Mesothelial cell of epicardium (in vitro differentiated cells): ENCODE measurements around the gene AGRN. TPM values are rescaled to one million over a fixed set of nuclear protein-coding genes. Genes with fewer than 3 reads are reported as not detected.

Experiments
- DNase-seq, 2 experiments: peaks; one replicate each; pipeline ENCODE4 v3.0.0; 2021; ENCODE audit warnings: low spot score in 2 of 2; ENCODE audit not compliant: unreplicated experiment in 2 of 2
- H3K27ac Mint-ChIP-seq: 2 replicates; pipeline ENCODE4 v1.8.0; 2021; ENCODE audit warnings: mixed read lengths
- H3K27me3 Mint-ChIP-seq: 2 replicates; pipeline ENCODE4 v1.8.0; 2021; ENCODE audit warnings: low read depth, mixed read lengths
- H3K36me3 Mint-ChIP-seq: 2 replicates; pipeline ENCODE4 v1.8.0; 2021; ENCODE audit warnings: mixed read lengths
- H3K4me1 Mint-ChIP-seq: 2 replicates; pipeline ENCODE4 v1.8.0; 2021; ENCODE audit warnings: mixed read lengths
- H3K4me3 Mint-ChIP-seq: 2 replicates; pipeline ENCODE4 v1.8.0; 2021; ENCODE audit warnings: mild to moderate bottlenecking, moderate library complexity, mixed read lengths
- H3K9me3 Mint-ChIP-seq: 2 replicates; pipeline ENCODE4 v1.8.0; 2021; ENCODE audit warnings: mixed read lengths
- total RNA-seq: library from RNA; stranded (reverse); gene quantifications from 3 replicates; pipeline ENCODE4 v1.2.1, GENCODE V29; 2021
- TF ChIP-seq, protein P1 (sequence below): fragments of 200-600 bp; sonication (generic); IDR thresholded peaks from one replicate; pipeline ENCODE4 v1.5.0; 2021; ENCODE audit warnings: antibody characterized with exemption; ENCODE audit not compliant: unreplicated experiment

AGRN gene
- total RNA-seq, 1 donor from 2014 or later, result 514 TPM

DNA sequence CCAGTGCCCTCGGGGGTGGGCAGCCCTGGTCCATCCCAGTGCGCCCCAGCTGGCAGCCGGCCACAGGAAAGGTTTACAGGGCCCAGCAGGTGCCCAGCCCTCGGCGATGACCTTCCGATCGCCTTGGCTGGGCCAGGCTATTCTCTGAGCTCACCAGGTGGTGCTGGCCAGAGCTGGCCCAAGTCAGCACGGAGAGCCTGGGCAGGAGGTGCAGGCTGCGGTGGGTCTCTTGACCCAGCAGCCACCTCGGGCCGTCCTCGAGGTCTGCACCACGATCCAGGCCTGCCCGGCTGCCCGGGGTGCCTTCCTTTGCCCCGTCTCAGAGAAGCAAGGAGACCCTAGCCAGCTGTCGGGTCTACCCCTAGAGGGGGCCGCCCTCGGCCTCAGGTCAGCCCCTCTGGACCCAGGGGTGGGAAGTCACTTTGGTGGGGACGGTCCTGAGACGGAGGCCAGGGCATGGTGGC, 38.4 kb upstream of the AGRN start:
- Mint-ChIP-seq H3K27me3 (peaks cover 17% of the 10 kb centered on the region), H3K36me3 (peaks cover 3% of the 10 kb centered on the region), H3K4me3 (no peak overlapping the region), H3K4me1 (peaks cover 3% of the 10 kb centered on the region), H3K9me3 (peaks cover 3% of the 10 kb centered on the region), H3K27ac (no peak overlapping the region)
- no peak for DNase-seq
- TF ChIP-seq, protein P1, sequence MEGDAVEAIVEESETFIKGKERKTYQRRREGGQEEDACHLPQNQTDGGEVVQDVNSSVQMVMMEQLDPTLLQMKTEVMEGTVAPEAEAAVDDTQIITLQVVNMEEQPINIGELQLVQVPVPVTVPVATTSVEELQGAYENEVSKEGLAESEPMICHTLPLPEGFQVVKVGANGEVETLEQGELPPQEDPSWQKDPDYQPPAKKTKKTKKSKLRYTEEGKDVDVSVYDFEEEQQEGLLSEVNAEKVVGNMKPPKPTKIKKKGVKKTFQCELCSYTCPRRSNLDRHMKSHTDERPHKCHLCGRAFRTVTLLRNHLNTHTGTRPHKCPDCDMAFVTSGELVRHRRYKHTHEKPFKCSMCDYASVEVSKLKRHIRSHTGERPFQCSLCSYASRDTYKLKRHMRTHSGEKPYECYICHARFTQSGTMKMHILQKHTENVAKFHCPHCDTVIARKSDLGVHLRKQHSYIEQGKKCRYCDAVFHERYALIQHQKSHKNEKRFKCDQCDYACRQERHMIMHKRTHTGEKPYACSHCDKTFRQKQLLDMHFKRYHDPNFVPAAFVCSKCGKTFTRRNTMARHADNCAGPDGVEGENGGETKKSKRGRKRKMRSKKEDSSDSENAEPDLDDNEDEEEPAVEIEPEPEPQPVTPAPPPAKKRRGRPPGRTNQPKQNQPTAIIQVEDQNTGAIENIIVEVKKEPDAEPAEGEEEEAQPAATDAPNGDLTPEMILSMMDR, result no peak

DNA sequence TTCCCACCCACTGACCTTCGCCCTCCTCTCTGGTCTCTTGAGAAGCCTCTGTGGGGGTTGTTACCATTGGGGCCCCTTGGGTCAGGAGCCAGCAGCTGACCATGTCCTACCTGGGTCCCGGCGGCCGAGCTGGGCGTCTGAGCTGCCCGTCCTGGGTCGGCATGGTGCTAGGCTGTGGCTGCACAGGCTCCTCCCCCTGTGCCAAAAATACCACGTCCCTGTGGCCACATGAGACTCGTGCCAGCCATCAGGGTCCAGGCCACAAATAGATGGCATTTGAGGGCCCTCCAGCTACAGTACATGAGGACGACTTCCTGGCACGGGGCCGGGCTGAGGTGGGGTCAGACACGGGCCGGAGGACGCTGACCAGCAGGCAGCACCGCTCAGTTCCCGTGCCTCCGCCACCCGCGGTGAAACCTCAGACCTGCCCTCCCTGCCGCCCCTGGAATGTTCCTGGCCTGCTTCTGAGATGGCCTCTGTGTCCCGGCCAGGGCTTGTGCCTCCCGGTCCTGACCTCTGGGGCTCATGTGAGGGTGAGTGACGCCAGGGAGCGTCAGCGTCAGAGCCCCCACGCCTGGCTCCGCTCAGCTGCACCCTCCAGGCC, 37.9 kb upstream of the AGRN start, which contains the start of gene PERM1:
Gene PERM1, minus strand, starts transcription at position 139 of the 604 bp plus-strand sequence. CDS start 1,064 bp downstream, outside the sequence.
- peaks cover 3% of the 10 kb centered on the region for H3K4me1 Mint-ChIP-seq
- H3K9me3 Mint-ChIP-seq, result peaks cover 3% of the 10 kb centered on the region
- peaks cover 17% of the 10 kb centered on the region for H3K27me3 Mint-ChIP-seq
- H3K4me3 Mint-ChIP-seq, result no peak within 1 kb of the TSS
- TF ChIP-seq, protein P1, result no peak
- DNase-seq, result no peak
- H3K27ac Mint-ChIP-seq, result no peak within 1 kb of the TSS
- H3K36me3 Mint-ChIP-seq, result peaks cover 3% of the 10 kb centered on the region

DNA sequence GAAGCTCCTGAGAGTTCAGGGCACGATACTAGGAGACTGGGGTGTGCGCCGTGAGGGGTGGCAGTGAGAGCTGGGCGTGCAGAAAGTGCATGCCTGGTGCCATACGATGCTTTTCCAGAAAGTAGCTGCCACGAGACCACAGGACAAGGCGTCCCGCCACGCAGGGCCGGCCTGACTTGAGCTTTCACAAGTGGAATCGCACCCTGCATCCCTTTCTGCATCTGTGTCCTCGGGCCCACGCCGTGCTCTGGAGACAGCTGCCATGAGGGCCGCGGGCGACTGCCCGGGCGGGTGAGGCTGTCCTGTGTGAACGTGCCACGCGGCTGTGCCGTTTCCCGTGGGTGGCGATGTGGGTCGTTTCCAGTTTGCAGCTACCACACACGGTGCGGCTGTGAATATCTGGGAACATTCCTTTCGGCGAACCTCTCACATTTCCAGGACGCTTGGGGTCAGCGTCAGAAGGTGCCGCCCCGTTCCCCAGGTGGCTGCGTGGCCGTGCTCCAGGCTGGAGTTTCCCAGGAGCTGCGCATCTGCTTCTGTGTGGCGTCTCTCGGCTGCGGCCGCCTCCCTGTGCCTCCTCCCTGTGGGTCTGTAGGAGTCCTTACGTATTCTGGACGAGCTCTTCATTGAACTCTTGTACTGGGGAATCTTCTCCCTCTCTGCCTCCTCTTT, 37.0 kb upstream of the AGRN start:
- peaks cover 17% of the 10 kb centered on the region for H3K27me3 Mint-ChIP-seq
- H3K4me3 Mint-ChIP-seq, result no peak overlapping the region
- peaks cover 3% of the 10 kb centered on the region for H3K9me3 Mint-ChIP-seq
- no peak for DNase-seq
- no peak overlapping the region for H3K27ac Mint-ChIP-seq
- TF ChIP-seq, protein P1, result no peak
- peaks cover 3% of the 10 kb centered on the region for H3K36me3 Mint-ChIP-seq
- H3K4me1 Mint-ChIP-seq, result peaks cover 3% of the 10 kb centered on the region

DNA sequence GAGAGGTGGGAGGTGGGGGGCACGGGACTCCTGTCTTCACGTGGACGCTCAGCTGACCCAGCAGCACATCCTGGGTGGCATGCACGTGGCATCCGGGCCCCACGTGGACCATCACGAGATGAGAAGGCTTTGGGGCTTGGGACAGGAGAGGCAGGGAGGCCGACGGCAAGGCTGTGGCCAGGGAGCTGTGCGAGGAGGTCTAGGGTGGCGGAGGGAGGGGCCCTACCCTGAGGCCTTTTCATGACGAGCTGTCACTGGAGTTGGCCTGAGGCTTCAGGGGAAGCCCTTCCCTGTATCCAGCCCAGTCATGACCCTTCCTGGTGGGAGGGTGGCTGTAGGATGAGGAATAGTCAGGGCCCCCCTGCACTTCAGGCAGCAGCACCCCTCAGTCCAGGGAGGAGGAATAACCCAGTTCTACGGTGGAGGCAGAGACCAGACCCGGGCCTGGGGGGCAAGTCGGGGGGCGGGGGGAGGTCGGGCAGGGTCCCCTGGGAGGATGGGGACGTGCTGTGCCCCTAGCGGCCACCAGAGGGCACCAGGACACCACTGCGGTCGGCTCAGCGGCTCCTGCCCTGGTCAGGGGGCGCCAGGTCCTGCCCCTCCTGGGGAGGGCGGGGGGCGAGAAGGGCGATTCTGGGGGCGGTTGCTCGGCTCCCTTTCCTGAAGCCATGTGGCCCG, 36.0 kb upstream of the AGRN start:
- H3K27me3 Mint-ChIP-seq, result peaks cover 24% of the 10 kb centered on the region
- TF ChIP-seq, protein P1, result peak; percentile 86
- no peaks in the 10 kb centered on the region for H3K36me3 Mint-ChIP-seq
- no peak overlapping the region for H3K27ac Mint-ChIP-seq
- peak in 1 of 2 experiments; percentile 82 for DNase-seq
- H3K9me3 Mint-ChIP-seq, result peaks cover 5% of the 10 kb centered on the region
- no peak overlapping the region for H3K4me3 Mint-ChIP-seq
- H3K4me1 Mint-ChIP-seq, result no peaks in the 10 kb centered on the region

DNA sequence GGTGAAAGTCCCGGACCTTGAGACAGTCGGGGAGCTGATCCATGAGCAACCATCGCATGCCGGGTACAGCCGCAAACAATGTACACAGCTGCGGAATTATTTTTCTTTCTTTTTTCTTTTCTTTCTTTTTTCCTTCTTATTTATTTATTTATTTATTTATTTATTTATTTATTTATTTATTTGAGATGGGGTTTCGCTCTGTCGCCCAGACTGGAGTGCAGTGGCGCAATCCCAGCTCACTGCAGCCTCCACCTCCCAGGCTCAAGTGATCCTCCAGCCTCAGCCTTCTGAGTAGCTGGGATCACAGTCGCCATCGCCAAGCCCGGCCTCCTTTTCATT, 35.5 kb upstream of the AGRN start:
- H3K4me3 Mint-ChIP-seq, result no peak overlapping the region
- no peak for DNase-seq
- H3K9me3 Mint-ChIP-seq, result peaks cover 9% of the 10 kb centered on the region
- no peaks in the 10 kb centered on the region for H3K4me1 Mint-ChIP-seq
- no peak overlapping the region for H3K27ac Mint-ChIP-seq
- TF ChIP-seq, protein P1, result peak; percentile 29
- H3K36me3 Mint-ChIP-seq, result no peaks in the 10 kb centered on the region
- H3K27me3 Mint-ChIP-seq, result peaks cover 30% of the 10 kb centered on the region
